Myocyte (in vitro differentiated cells): ENCODE data around the gene MAPK10. TPM values are rescaled to one million over a fixed set of nuclear protein-coding genes. Genes with fewer than 3 reads are reported as not detected.

Source experiments
- total RNA-seq: library from RNA; depleted of rRNA; stranded (reverse); fragments of >200 nt; gene quantifications from 2 replicates; pipeline ENCODE4 v1.2.3, GENCODE V29; 2014

The MAPK10 gene
- total RNA-seq, 1 donor from 2014 or later = 27.7 TPM

Other genes with a start within 250 kb of the MAPK10 start
- under 0.01 and 0.05 TPM in 2 replicates for gene PTPN13, start 234.3 kb upstream of the MAPK10 start, total RNA-seq